OCI-LY1 (cell line): ENCODE results near the gene ADGRV1.

Source experiments
- H2AFZ ChIP-seq: fragments of 200-600 bp; sonication (generic), shearing (Covaris generic); 2 replicates; pipeline ENCODE4 v1.6.0; 2014; ENCODE audit warnings: antibody characterized with exemption, mild to moderate bottlenecking, low read length
- H3F3A ChIP-seq: fragments of 200-600 bp; sonication (generic), shearing (Covaris generic); 2 replicates; pipeline ENCODE4 v1.6.0; 2014; ENCODE audit warnings: mild to moderate bottlenecking, antibody characterized with exemption, low read length, moderate library complexity; ENCODE audit not compliant: insufficient read depth
- H3K27ac ChIP-seq: fragments of 200-600 bp; sonication (generic); 2 replicates; pipeline ENCODE4 v1.5.1; 2014; ENCODE audit warnings: low read length, mixed run types, mild to moderate bottlenecking, low read depth; ENCODE audit not compliant: poor library complexity, severe bottlenecking
- H3K27me3 ChIP-seq: fragments of 200-600 bp; sonication (generic); 2 replicates; pipeline ENCODE4 v1.6.0; 2014; ENCODE audit warnings: antibody characterized with exemption, mild to moderate bottlenecking, low read length, moderate library complexity; ENCODE audit not compliant: insufficient read depth
- H3K36me3 ChIP-seq: fragments of 200-600 bp; sonication (generic); 2 replicates; pipeline ENCODE4 v1.6.1; 2014; ENCODE audit warnings: mild to moderate bottlenecking, antibody characterized with exemption, low read length, moderate library complexity, mixed read lengths; ENCODE audit not compliant: insufficient read depth
- H3K4me1 ChIP-seq: fragments of 200-600 bp; sonication (generic); 2 replicates; pipeline ENCODE4 v1.5.1; 2014; ENCODE audit warnings: mild to moderate bottlenecking, low read length, moderate library complexity; ENCODE audit not compliant: insufficient read depth, severe bottlenecking
- H3K4me2 ChIP-seq: fragments of 200-600 bp; sonication (generic), shearing (Covaris generic); 2 replicates; pipeline ENCODE4 v1.6.1; 2014; ENCODE audit warnings: low read length
- H3K4me3 ChIP-seq: fragments of 200-600 bp; sonication (generic); 2 replicates; pipeline ENCODE4 v1.5.1; 2014; ENCODE audit warnings: low read length, low read depth, mild to moderate bottlenecking, mixed read lengths; ENCODE audit not compliant: poor library complexity, severe bottlenecking
- H3K79me2 ChIP-seq: fragments of 200-600 bp; shearing (Covaris generic); 2 replicates; pipeline ENCODE4 v1.6.1; 2016; ENCODE audit warnings: mixed run types, low read length, mixed read lengths; ENCODE audit not compliant: insufficient read depth
- H3K9ac ChIP-seq: fragments of 200-600 bp; sonication (generic), shearing (Covaris generic); 2 replicates; pipeline ENCODE4 v1.6.1; 2014; ENCODE audit warnings: mild to moderate bottlenecking, low read length, mixed read lengths
- H3K9me2 ChIP-seq: fragments of 200-600 bp; sonication (generic), shearing (Covaris generic); 2 replicates; pipeline ENCODE4 v1.6.1; 2014; ENCODE audit warnings: low read depth, mild to moderate bottlenecking, low read length, mixed read lengths
- H3K9me3 ChIP-seq: fragments of 200-600 bp; shearing (Covaris generic); 2 replicates; pipeline ENCODE4 v1.6.1; 2014; ENCODE audit warnings: low read length, mixed read lengths
- H4K20me1 ChIP-seq: fragments of 200-600 bp; sonication (generic), shearing (Covaris generic); 2 replicates; pipeline ENCODE4 v1.6.0; 2016; ENCODE audit warnings: mild to moderate bottlenecking, low read length; ENCODE audit not compliant: insufficient read depth
- EZH2 ChIP-seq: fragments of 200-600 bp; sonication (generic), shearing (Covaris generic); IDR thresholded peaks from 2 replicates; pipeline ENCODE4 v1.8.0; 2017; ENCODE audit warnings: borderline replicate concordance, mixed run types, mild to moderate bottlenecking, antibody characterized with exemption, low read length, moderate library complexity, mixed read lengths
- TF ChIP-seq, protein P1 (sequence below): fragments of 200-600 bp; sonication (generic), shearing (Covaris generic); IDR thresholded peaks from 2 replicates; pipeline ENCODE4 v1.5.1; 2017; ENCODE audit warnings: mild to moderate bottlenecking, antibody characterized with exemption, low read length, moderate library complexity, mixed read lengths

ADGRV1 gene

DNA sequence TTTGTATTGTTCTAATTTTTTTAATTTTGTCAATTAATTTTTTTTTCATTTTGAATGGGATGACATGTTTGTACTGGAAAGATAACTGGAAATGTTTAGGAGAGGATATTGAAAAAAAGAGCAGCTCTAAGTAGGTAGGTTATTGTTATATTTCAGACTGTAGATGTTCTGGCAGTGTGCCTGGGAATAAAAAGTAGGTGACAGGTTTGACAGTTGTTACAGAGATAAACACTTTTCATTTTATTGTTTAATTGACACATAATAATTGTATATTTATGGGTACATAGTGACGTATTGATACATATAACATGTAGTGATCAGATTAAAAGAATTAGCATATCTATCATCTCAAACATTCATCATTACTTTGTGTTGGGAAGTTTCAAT is 545.5 kb downstream of the ADGRV1 start:
- H3K27ac ChIP-seq: no peak overlapping the region
- no peaks in the 10 kb centered on the region for H3K79me2 ChIP-seq
- H3K9ac ChIP-seq: no peak overlapping the region
- H4K20me1 ChIP-seq: no peaks in the 10 kb centered on the region
- no peaks in the 10 kb centered on the region for H3F3A ChIP-seq
- H3K9me3 ChIP-seq: no peaks in the 10 kb centered on the region
- no peak overlapping the region for H3K4me3 ChIP-seq
- H3K36me3 ChIP-seq: no peaks in the 10 kb centered on the region
- H3K27me3 ChIP-seq: no peaks in the 10 kb centered on the region
- no peak overlapping the region for H3K4me2 ChIP-seq
- H2AFZ ChIP-seq: no peak overlapping the region
- TF ChIP-seq EZH2: no peak
- TF ChIP-seq, protein P1, sequence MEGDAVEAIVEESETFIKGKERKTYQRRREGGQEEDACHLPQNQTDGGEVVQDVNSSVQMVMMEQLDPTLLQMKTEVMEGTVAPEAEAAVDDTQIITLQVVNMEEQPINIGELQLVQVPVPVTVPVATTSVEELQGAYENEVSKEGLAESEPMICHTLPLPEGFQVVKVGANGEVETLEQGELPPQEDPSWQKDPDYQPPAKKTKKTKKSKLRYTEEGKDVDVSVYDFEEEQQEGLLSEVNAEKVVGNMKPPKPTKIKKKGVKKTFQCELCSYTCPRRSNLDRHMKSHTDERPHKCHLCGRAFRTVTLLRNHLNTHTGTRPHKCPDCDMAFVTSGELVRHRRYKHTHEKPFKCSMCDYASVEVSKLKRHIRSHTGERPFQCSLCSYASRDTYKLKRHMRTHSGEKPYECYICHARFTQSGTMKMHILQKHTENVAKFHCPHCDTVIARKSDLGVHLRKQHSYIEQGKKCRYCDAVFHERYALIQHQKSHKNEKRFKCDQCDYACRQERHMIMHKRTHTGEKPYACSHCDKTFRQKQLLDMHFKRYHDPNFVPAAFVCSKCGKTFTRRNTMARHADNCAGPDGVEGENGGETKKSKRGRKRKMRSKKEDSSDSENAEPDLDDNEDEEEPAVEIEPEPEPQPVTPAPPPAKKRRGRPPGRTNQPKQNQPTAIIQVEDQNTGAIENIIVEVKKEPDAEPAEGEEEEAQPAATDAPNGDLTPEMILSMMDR: no peak
- no peaks in the 10 kb centered on the region for H3K9me2 ChIP-seq
- no peaks in the 10 kb centered on the region for H3K4me1 ChIP-seq

DNA sequence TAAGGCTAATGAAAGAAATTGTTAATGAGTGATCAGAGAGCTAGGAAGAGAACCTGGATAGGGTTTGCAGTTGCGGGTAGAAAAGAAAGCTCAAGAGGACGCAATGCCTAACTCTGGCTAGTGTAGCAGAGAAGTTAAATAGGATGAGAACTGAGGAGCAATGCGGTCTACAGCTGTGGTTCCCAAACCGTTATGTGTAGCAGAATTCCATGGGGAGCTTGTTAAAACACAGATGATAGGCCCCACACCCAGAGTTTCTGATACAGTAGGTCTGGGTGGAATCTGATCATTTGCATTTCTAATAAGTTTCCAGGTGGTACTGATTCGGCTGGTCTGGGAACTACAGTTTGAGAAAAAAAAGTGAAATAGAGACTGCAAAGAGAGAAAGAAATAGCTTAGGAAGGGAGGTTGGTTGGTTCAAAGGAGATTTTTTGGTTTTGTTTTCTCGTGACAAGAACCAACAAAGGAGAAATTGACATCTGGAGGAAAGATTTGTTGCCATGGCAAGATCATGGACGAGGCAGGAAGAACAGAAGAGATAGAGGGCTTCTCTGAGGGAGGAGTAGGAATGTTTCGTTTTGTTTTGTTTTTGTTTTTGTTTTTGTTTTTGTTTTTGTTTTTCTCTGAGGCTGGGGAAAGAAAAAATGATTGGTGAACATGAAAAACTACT is 548.4 kb downstream of the ADGRV1 start:
- Histone ChIP-seq H3K36me3 (no peaks in the 10 kb centered on the region), H4K20me1 (no peaks in the 10 kb centered on the region), H3K27me3 (no peaks in the 10 kb centered on the region), H3K79me2 (no peaks in the 10 kb centered on the region), H3K9ac (no peak overlapping the region), H3K27ac (no peak overlapping the region), H3K4me2 (no peak overlapping the region), H2AFZ (no peak overlapping the region), H3K9me2 (no peaks in the 10 kb centered on the region), H3F3A (no peaks in the 10 kb centered on the region), H3K4me1 (no peaks in the 10 kb centered on the region), H3K4me3 (no peak overlapping the region), H3K9me3 (no peaks in the 10 kb centered on the region)
- no peak for TF ChIP-seq EZH2
- TF ChIP-seq, protein P1: no peak

- no peaks in the 10 kb centered on the region for H3F3A ChIP-seq
- no peaks in the 10 kb centered on the region for H3K9me2 ChIP-seq
- no peak overlapping the region for H3K4me2 ChIP-seq
- no peak overlapping the region for H3K9ac ChIP-seq
- H3K9me3 ChIP-seq: no peaks in the 10 kb centered on the region
- H3K36me3 ChIP-seq: no peaks in the 10 kb centered on the region
- H3K4me3 ChIP-seq: no peak overlapping the region
- no peaks in the 10 kb centered on the region for H3K79me2 ChIP-seq
- no peaks in the 10 kb centered on the region for H4K20me1 ChIP-seq
- no peaks in the 10 kb centered on the region for H3K4me1 ChIP-seq
- TF ChIP-seq, protein P1: no peak
- no peak for TF ChIP-seq EZH2
- no peaks in the 10 kb centered on the region for H3K27me3 ChIP-seq
- no peak overlapping the region for H2AFZ ChIP-seq
- H3K27ac ChIP-seq: no peak overlapping the region
Observed at GRCh38 chr5:91109634-91110033, 551.0 kb downstream of the ADGRV1 start.
